HL-60 (cell line): ENCODE data around the gene UBE2L6.

Experiments used
- DNase-seq, 2 experiments: peaks; one replicate each; pipeline ENCODE4 v3.0.0-alpha.2; 2010 to 2020; ENCODE audit warnings: low read depth in 1 of 2, low spot score in 1 of 2
- H3K27ac ChIP-seq: fragments of 250-450 bp; sonication (Bioruptor Pico); replicated peaks from 2 replicates; pipeline ENCODE4 v1.5.1; 2020; ENCODE audit warnings: mild to moderate bottlenecking, moderate library complexity
- H3K27me3 ChIP-seq: fragments of 250-450 bp; sonication (Bioruptor Pico); 2 replicates; pipeline ENCODE4 v1.5.1; 2021; ENCODE audit warnings: mild to moderate bottlenecking, moderate library complexity; ENCODE audit not compliant: insufficient read depth, poor library complexity, severe bottlenecking
- H3K4me3 ChIP-seq: replicated peaks from 2 replicates; pipeline ENCODE4 v1.5.1; 2011; ENCODE audit warnings: mild to moderate bottlenecking, control low read depth, low read length; ENCODE audit not compliant: insufficient read depth
- GABPA ChIP-seq: IDR thresholded peaks from 2 replicates; pipeline ENCODE4 v1.6.1; 2012; ENCODE audit warnings: low read depth
- POLR2AphosphoS5 ChIP-seq: IDR thresholded peaks from 2 replicates; pipeline ENCODE4 v1.6.1; 2012; ENCODE audit warnings: low read depth
- SPI1 ChIP-seq: IDR thresholded peaks from 2 replicates; pipeline ENCODE4 v1.6.1; 2012; ENCODE audit warnings: low read depth, mild to moderate bottlenecking, borderline replicate concordance
- TF ChIP-seq, protein P1 (sequence below): IDR thresholded peaks from one replicate; pipeline ENCODE4 v1.5.1; 2011; ENCODE audit warnings: low read length, control low read depth, inconsistent platforms; ENCODE audit not compliant: insufficient read depth
- TF ChIP-seq, protein P2 (sequence below): IDR thresholded peaks from 2 replicates; pipeline ENCODE4 v1.6.1; 2012; ENCODE audit warnings: low read depth; ENCODE audit not compliant: insufficient replicate concordance

UBE2L6 gene

DNA sequence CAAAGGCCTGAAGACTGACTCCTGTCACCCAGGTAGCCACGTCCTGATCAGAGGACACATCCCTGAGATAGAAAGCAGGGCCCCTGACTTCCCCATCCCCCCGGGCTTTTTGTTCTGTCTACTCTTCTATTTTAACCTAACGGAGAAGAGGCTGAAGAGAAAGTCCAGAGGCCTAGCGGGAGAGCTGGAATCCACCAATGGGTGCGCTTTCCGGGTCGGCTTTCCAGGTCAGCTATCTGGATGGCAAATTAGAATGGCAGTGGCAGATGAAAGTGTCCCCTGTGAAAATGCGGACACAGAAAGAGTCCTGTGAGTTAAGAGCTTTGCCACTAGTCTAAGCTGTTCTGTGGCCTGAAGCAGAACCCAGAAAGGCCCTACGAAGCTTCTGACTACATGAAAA, 16.9 kb upstream of the UBE2L6 start:
- Histone ChIP-seq H3K27ac (no peak overlapping the region), H3K27me3 (no peaks in the 10 kb centered on the region), H3K4me3 (no peak overlapping the region)
- TF ChIP-seq, protein P1, sequence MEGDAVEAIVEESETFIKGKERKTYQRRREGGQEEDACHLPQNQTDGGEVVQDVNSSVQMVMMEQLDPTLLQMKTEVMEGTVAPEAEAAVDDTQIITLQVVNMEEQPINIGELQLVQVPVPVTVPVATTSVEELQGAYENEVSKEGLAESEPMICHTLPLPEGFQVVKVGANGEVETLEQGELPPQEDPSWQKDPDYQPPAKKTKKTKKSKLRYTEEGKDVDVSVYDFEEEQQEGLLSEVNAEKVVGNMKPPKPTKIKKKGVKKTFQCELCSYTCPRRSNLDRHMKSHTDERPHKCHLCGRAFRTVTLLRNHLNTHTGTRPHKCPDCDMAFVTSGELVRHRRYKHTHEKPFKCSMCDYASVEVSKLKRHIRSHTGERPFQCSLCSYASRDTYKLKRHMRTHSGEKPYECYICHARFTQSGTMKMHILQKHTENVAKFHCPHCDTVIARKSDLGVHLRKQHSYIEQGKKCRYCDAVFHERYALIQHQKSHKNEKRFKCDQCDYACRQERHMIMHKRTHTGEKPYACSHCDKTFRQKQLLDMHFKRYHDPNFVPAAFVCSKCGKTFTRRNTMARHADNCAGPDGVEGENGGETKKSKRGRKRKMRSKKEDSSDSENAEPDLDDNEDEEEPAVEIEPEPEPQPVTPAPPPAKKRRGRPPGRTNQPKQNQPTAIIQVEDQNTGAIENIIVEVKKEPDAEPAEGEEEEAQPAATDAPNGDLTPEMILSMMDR, result no peak
- TF ChIP-seq SPI1, result no peak
- no peak for TF ChIP-seq POLR2AphosphoS5
- TF ChIP-seq, protein P2, sequence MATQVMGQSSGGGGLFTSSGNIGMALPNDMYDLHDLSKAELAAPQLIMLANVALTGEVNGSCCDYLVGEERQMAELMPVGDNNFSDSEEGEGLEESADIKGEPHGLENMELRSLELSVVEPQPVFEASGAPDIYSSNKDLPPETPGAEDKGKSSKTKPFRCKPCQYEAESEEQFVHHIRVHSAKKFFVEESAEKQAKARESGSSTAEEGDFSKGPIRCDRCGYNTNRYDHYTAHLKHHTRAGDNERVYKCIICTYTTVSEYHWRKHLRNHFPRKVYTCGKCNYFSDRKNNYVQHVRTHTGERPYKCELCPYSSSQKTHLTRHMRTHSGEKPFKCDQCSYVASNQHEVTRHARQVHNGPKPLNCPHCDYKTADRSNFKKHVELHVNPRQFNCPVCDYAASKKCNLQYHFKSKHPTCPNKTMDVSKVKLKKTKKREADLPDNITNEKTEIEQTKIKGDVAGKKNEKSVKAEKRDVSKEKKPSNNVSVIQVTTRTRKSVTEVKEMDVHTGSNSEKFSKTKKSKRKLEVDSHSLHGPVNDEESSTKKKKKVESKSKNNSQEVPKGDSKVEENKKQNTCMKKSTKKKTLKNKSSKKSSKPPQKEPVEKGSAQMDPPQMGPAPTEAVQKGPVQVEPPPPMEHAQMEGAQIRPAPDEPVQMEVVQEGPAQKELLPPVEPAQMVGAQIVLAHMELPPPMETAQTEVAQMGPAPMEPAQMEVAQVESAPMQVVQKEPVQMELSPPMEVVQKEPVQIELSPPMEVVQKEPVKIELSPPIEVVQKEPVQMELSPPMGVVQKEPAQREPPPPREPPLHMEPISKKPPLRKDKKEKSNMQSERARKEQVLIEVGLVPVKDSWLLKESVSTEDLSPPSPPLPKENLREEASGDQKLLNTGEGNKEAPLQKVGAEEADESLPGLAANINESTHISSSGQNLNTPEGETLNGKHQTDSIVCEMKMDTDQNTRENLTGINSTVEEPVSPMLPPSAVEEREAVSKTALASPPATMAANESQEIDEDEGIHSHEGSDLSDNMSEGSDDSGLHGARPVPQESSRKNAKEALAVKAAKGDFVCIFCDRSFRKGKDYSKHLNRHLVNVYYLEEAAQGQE, result no peak
- TF ChIP-seq GABPA, result no peak
- DNase-seq, result no peak

DNA sequence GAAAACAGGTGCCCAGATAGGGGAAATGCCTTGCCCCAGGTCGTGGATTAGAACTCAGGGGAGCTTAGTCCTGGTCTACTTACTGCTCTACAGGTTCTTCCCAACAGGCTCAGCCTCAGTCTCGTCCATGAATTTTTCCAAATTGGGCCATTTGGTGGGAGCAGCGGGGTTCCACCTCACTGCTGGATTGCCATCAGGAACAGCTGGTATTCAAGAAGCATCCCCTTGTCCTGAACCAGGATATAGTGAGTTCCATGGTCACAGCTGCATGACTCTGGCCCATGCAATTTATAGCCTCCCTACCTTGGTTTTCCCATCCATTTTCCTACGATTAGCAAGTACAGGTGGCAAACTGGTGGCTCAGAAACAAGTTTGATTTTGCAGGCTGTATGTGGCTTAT, 6.6 kb upstream of the UBE2L6 start:
- no peak overlapping the region for H3K27ac ChIP-seq
- H3K27me3 ChIP-seq, result no peaks in the 10 kb centered on the region
- TF ChIP-seq, protein P2, result no peak
- TF ChIP-seq, protein P1, result no peak
- TF ChIP-seq SPI1, result no peak
- TF ChIP-seq GABPA, result no peak
- TF ChIP-seq POLR2AphosphoS5, result no peak
- DNase-seq, result no peak
- H3K4me3 ChIP-seq, result no peak overlapping the region

DNA sequence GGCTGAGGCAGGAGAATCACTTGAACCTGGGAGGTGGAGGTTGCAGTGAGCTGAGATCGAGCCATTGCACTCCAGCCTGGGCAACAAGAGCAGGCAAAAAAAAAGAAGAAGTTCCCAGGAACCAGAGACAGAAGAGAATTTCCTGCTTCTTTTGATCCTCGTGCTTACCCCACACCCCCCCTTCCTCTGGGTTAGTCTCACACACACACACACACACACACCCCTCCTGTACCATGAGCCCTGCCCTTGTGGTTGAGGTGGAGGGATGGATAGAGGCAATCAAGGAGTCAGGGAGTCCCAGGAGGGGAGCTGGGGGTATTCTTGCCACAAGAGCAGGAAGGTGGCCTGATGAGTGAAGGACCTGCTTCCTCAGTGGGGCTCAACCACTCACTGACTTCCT, 4.1 kb upstream of the UBE2L6 start:
- no peak overlapping the region for H3K4me3 ChIP-seq
- peak in 1 of 2 experiments; percentile 61 for DNase-seq
- peak overlapping the region; percentile 10; the same call in 1 of the 2 replicates for H3K27ac ChIP-seq
- no peaks in the 10 kb centered on the region for H3K27me3 ChIP-seq
- TF ChIP-seq GABPA (no peak), SPI1 (0 out of 2 replicates have a peak, but pooled peaks have one; percentile 29)

DNA sequence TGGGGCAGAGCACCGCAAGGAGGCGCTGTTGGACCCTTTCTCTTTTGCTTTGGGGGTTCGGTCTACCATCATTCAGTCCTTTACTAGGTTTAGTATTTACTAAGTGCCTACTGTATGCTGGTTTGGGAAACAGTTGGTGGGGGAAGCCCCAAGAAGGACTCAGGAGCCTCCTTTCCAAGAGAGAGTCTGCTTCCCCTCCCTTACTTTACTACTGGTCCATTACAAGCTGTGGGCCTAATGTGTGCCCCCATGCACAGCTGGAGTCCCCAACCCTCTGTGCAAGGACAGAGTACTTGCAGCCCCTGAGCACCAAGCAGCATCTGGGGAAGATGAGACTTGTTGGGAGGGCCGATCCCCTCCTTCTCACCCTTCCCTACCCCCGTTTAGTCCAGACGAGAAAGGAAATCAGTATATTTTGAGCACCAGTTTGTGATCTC, 876 bp upstream of the UBE2L6 start:
- no peaks in the 10 kb centered on the region for H3K27me3 ChIP-seq
- peak overlapping the region; percentile 90 for H3K4me3 ChIP-seq
- peak; percentile 56 to 78 for DNase-seq
- TF ChIP-seq SPI1 (no peak), GABPA (no peak), POLR2AphosphoS5 (no peak)
- TF ChIP-seq, protein P2, result no peak
- TF ChIP-seq, protein P1, result peak; percentile 98
- no peak overlapping the region for H3K27ac ChIP-seq
